Esophagus mucosa (tissue), 1 donor: ENCODE data around the gene PRAMEF26. TPM values are rescaled to one million over a fixed set of nuclear protein-coding genes. Genes with fewer than 3 reads are reported as not detected.
"Not testable (repeated sequence)": the region's sequence is repeated elsewhere in the genome, so short reads cannot be mapped to it uniquely, and the experiment has no call there.

Experiments used
- ATAC-seq: fragments of 200-7000 bp; cut with Tn5 transposase; one replicate; pipeline ENCODE4 v1.9.1; 2020
- total RNA-seq: library from RNA; stranded (reverse); gene quantifications from one replicate; pipeline ENCODE4 v1.2.4, GENCODE V29; 2023
- donor health status: DM: yes; HTN: yes; CAD: no.

Gene PRAMEF26
- not detected for total RNA-seq

DNA sequence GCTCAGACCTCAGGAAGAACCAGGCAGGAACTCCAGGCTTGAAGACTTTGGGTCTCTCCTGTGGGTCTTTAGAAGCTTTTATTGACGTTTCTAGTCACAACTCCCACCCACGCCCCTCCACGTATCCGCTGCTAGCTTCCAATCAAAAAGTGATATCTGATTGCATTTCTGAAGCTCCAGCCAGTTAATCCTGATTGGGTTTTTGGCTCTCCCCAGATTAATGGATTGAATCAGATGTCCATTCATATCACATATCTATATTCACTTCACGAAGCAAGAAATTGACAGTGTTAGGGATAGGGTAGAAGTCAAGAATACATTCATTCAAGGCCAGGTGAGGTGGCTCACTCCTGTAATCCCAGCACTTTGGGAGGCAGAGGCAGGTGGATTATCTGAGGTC, at the start of gene PRAMEF26:
TSS of gene PRAMEF26 (minus strand) at position 101 of the 400 bp plus-strand sequence. CDS start 2,914 bp downstream, outside the sequence.
- not testable (repeated sequence) for ATAC-seq

DNA sequence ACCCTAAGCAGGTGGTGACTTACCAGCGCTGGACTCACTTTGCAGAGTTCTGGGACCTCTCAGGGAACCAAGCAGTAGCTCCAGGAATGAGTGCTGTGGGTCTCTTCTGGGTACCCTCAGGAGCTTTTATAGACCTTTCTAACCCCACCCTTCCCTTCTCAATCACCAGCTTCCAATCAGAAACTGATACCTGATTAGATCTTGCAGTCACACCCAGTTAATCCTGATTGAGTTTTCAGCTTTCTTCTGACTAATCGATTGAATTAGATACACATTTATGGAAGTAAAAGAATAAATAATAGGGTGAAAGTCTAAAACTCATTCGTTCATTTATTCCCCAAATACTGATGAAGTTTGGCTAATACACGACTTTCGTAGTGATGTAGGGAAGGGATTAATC, 45.5 kb upstream of the PRAMEF26 start, which contains the start of gene PRAMEF13:
TSS of gene PRAMEF13 (minus strand) at position 101 of the 400 bp plus-strand sequence. CDS start 1,820 bp downstream, outside the sequence.
- not testable (repeated sequence) for ATAC-seq

DNA sequence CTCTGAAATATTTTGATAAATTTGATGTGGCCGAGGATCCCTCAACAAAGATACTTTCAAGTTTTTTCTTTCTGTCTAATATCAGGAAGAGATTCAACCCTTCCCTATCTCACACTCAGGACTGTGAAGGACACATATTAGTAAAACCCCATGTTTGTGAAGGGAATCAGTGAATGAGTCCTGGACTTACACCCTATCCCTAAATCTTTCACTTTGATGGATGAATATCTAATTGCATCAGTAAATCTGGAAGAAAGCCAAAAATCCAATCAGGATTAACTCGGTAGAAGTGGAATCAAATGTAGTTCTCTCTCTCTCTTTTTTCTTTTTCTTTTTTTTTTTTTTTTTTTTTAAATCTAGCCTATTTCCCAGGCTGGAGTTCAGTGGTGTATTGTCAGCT, 15.7 kb upstream of the PRAMEF26 start, which contains the start of gene PRAMEF9:
TSS of gene PRAMEF9 (plus strand) at position 301 of the 400 bp plus-strand sequence. CDS start 3,433 bp downstream, outside the sequence.
- not testable (repeated sequence) for ATAC-seq

DNA sequence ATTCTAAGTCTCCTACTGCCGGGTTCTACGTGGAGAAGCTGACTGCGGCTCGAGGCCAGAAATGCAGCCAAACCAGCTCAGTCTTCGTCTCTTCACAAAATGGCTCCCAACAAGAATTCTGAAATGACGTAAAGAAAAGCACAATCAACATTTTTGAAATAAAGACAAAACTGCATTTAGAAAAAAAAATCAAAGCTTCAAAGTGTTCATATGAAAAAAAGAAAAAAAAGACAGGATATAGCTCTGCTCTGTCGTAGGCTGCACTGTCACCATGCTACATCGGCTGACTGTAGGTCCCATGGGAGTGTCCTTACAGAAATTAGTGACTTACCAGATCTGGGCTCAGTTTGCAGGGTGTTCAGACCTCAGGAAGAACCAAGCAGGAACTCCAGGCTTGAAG, 9.7 kb upstream of the PRAMEF26 start, which contains the start of gene HNRNPCL4:
TSS of gene HNRNPCL4 (minus strand) at position 101 of the 400 bp plus-strand sequence. CDS start 164 bp downstream, outside the sequence.
- not testable (repeated sequence) for ATAC-seq

DNA sequence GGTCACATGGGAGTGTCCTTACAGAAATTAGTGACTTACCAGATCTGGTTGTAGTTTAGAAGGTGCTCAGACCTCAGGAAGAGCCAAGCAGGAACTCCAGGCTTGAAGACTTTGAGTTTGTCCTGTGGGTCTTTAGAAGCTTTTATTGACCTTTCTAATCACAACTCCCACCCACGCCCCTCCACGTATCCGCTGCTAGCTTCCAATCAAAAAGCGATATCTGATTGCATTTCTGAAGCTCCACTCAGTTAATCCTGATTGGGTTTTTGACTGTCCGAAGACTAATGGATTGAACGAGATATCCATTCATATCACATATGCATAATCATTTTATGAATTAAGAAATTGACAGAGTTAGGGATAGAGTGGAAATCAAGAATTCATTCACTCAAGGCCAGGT, 39.1 kb downstream of the PRAMEF26 start, which contains the start of gene HNRNPCL2:
TSS of gene HNRNPCL2 (minus strand) at position 101 of the 400 bp plus-strand sequence. CDS start 454 bp downstream, outside the sequence.
- not testable (repeated sequence) for ATAC-seq

Other genes with a start within 250 kb of the PRAMEF26 start
- not detected for gene PRAMEF7, start 239.4 kb downstream of the PRAMEF26 start, total RNA-seq
- not detected for gene PRAMEF6, start 208.4 kb downstream of the PRAMEF26 start, total RNA-seq
- gene PRAMEF27, start 99.4 kb downstream of the PRAMEF26 start, total RNA-seq, result not detected
- gene HNRNPCL3, start 95.2 kb downstream of the PRAMEF26 start, total RNA-seq, result not detected
- gene PRAMEF25, start 85.2 kb downstream of the PRAMEF26 start, total RNA-seq, result not detected
- not detected for gene HNRNPCL2, start 39.2 kb downstream of the PRAMEF26 start, total RNA-seq
- not detected for gene HNRNPCL4, start 9.6 kb upstream of the PRAMEF26 start, total RNA-seq
- gene PRAMEF9, start 15.8 kb upstream of the PRAMEF26 start, total RNA-seq, result not detected
- gene PRAMEF13, start 45.4 kb upstream of the PRAMEF26 start, total RNA-seq, result not detected
- not detected for gene PRAMEF18, start 70.1 kb upstream of the PRAMEF26 start, total RNA-seq
- gene PRAMEF5, start 98.2 kb upstream of the PRAMEF26 start, total RNA-seq, result not detected
- gene PRAMEF8, start 129.1 kb upstream of the PRAMEF26 start, total RNA-seq, result not detected
- gene PRAMEF33, start 147.5 kb upstream of the PRAMEF26 start, total RNA-seq, result not detected
- gene PRAMEF15, start 159.6 kb upstream of the PRAMEF26 start, total RNA-seq, result not detected
- not detected for gene PRAMEF14, start 191.1 kb upstream of the PRAMEF26 start, total RNA-seq
- gene PRAMEF19, start 215.9 kb upstream of the PRAMEF26 start, total RNA-seq, result not detected
- gene PRAMEF17, start 233.6 kb upstream of the PRAMEF26 start, total RNA-seq, result not detected